HG03066 (cell line): Measurements from ENCODE around the gene KXD1.
"Not testable (repeated sequence)": the region's sequence is repeated elsewhere in the genome, so short reads cannot be mapped to it uniquely, and the experiment has no call there.

Experiments used
- ATAC-seq: cut with Tn5 transposase; IDR thresholded peaks from one replicate; pipeline ENCODE4 v1.9.1; 2021; ENCODE audit warnings: low read depth; ENCODE audit not compliant: unreplicated experiment

The KXD1 gene

DNA sequence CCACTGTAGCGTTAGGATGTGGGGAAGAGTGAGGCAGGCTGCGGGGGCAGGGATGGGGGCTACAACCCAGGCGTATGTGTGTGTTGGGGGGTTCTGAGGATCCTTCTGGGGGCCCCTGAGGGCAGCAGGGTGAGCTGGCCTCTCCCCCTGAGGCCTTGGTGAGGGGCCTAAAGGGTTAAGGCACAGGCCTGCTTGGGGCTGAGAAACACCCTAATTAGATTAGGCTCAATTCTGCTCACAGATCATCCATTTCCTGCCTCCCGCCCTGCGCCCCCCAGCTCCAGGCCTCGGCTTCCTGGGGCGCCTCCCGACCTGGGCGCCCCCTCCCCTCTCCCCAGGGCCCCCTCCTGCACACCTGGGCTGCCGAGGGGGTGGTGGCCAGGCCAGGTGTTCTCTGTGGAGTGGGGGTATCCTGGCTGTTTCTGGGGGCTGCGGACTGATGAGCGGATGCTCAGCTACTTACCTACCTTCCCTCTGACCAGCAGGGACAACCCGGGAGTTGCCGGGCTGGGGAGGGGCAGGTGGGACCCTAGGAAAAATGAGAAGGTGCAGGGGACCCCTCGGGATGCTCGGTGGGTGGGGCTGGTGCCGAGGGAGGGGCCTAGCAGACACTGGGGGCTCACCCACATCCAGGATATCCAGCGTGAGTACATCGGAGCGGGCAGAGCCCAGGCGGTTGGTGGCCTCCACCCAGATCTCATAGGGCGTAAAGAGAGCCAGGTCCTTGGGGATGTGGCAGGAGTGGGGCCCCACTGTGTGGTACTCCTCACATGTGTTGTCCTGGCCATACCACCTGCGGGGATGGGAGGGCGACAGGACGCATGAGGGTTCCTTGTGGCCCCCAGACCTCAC is 40.4 kb downstream of the KXD1 start:
- no peak for ATAC-seq

DNA sequence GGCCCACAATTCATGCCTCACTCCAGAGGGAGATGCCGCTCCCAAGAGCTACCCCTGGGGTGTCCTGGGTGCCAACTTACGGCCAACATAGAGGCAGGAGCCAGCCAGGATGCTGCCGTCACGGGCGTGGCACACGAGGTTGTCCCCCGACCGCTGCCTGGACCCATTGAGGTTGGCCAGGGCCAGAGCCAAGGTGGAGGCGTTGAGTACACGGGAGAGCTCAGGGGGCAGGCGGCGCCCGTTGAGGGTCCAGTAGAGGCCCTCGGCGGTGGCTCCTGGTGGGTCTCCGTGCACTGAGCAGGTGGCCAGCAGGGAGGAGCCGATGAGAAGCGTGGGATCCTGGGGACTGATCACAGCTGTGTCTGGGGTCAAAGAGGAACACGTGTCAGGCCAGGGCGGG is 41.8 kb downstream of the KXD1 start:
- no peak for ATAC-seq

DNA sequence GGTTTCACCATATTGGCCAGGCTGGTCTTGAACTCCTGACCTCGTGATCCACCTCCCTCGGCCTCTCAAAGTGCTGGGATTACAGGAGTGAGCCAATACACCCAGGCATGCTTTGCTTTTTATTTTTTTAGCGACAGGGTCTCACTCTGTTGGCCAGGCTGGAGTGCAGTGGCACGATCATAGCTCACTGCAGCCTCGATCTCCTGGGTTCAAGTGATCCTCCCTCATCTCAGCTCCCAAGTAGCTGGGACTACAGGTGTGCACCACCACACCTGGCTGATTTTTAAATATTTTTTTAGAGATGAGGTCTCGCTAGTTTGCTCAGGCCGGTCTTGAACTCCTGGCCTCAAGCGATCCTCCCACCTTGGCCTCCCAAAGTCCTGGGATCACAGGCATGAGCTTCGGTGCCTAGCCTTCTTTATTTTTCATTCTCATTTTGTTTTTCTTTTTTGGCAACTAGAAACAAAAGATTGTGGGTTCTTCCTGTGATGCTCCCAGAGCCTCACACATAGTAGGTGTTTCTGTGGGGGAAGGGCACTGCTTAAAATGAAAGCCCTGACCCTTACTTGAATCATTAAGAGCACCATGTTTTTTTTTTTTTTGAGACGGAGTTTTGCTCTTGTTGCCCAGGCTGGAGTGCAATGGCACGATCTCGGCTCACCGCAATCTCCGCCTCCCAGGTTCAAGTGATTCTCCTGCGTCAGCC is 43.2 kb downstream of the KXD1 start:
- not testable (repeated sequence) for ATAC-seq

DNA sequence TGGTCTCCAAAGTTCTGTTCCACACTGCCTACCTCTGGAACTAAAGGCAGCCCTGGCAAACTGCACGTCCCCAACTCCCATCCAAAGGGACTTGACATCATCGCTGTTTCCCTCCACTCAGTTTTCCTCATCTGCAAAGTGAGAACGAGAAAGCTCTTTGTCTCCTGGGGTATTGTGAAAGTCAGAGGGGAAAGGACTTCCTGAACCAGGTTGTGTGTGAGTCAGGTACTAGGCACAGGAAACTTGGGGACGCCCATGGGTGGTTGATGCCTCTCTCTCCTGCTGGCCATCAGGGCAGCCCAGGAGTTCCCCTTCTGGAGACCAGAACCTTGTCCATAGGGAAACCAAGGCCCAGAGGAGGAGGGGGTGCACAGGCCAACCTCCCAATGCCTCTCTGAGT is 44.2 kb downstream of the KXD1 start:
- no peak for ATAC-seq

DNA sequence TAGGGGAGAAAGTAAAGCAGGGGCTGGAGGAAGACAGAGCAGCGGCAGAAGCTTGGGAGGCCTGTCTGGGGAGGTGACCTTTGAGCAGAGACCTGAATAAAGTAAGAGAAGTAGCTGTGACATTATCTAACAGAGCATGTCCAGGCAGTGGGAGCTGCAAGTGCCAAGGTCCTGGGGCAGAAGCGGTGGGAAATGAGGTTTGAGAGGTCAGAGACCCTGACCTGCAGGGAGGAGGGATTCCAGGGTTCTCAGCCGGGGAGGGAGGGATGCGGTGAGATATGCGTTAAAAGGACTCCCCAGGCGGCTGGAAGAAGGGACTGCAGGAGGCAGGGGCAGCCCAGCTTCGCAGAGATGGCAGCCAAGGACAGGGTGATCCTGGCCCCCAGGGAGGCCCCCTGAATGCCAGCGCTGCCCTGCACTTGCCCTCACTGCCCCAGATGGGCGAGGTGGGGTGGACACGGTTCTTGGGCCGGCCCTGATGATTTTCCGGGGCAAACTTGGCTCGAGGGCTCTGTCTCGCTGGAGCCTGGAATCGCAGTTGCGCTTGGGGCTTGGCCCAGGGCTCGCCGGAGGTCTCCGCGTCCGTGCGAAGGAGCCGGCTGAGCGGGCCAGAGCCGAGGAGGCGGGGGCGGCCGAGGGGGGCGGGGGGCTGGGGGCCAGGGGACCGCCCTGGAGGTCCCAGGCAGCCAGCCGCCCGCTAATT is 45.7 kb downstream of the KXD1 start:
- ATAC-seq, result no peak

DNA sequence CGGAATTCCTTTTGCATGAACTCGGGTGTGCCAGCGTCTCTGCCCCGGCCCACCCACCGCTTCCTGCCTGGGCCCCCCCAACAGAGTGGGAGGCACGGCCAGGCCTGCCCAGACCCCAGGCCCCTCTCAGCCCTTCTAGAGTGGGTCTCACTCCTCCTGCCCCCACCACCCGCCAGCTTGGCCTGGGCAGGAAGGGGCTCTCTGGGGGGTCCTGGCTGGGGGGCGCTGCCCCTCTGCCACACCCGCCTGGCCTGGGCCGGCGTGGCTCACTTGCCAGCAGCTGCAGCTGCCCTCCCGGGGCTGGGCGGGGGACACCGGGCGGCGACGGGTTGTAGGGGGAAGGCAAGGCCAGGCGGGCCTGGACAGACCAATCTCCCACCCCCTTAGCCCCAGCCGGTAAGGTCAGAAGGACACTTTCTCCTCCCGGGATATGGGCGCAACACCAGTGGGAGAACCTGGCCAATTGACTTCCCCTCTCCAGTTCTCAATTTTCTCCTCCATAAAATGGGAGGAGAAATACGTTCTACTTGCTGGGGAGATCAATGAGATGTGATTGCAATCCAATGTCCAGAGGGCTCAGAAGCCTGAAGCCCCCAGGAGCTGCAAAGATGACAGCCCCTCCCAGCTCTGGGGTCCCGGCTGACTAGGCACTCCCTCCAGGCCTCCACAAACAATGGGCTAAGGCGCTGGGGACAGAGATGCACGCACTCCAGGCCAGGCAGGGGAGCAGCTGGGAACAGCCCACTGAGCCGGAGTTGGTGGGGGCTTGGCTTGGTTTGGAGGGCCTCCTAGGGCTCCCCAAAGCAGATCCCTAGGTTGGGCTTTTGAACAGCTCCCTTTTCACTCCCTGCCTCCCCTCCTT is 46.5 kb downstream of the KXD1 start:
- ATAC-seq, result no peak

DNA sequence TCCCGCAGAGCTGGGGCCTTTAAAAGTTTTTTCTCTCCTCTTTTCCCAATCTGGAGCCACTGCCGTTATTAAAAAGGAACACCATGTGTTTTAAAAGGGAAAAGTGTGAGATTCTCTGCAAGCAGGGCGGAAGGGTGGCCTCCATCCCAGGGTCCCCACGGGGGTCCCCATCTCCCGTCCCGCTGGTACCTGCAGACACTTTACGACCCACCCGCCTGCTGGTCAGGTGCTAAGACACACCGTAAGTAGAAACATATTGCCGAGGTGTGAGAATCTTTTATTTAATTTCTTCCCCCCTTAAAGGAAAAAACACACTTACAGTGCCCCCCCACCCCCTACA is 47.1 kb downstream of the KXD1 start:
- ATAC-seq, result no peak

DNA sequence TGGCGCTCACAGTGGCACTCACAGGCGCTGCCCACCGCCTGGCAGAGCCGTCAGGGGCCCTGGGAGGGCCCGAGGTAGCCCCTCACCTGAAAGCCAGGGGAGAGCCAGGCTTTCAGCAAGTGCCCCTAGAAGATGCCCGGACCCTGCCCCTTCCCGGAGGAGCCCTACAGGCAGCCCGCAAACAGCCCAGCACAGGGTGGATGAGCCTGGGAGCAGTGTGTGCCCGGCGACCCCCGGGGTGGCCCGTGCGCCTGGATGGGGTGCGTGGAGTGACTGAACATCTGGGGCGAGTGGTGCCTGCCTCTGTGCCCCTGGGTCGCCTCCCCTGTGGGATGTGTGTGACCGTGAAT is 47.5 kb downstream of the KXD1 start:
- no peak for ATAC-seq

DNA sequence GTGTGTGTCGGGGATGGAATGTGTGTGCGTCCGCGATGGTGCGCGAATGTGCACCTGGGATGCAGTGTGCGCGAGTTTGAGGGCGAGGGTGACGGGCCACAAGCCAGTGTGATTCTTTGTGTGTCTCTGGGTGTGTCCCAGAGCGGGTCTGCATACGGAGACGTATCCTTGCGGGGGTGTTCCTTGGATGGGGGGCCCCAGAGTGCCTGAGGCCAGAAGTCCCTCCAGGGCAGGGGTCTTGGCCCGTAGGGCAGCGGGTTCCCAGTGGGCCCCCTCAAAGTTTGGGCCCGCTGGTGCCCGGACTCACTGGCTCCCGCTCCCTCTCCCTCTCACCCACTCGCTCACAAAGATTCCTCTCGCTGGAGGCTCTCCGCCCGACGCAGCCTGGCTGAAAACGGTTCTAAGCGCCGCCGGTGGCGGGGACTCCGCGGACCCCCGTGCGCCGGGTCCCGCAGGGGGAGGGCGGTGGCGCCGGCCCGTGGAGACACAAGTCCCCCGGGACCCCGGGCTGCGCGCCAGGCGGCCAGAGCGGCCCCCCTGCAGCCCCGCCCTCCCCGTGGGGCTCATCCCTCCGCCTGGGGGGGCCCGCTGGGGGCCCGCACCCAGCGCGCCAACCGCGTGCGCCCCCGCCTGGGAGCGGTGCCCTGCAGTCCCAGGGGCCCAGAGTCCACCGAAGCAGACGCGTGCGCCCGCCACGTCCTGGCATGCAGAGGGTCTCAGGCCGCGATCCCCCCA is 48.0 kb downstream of the KXD1 start:
- ATAC-seq, result no peak

DNA sequence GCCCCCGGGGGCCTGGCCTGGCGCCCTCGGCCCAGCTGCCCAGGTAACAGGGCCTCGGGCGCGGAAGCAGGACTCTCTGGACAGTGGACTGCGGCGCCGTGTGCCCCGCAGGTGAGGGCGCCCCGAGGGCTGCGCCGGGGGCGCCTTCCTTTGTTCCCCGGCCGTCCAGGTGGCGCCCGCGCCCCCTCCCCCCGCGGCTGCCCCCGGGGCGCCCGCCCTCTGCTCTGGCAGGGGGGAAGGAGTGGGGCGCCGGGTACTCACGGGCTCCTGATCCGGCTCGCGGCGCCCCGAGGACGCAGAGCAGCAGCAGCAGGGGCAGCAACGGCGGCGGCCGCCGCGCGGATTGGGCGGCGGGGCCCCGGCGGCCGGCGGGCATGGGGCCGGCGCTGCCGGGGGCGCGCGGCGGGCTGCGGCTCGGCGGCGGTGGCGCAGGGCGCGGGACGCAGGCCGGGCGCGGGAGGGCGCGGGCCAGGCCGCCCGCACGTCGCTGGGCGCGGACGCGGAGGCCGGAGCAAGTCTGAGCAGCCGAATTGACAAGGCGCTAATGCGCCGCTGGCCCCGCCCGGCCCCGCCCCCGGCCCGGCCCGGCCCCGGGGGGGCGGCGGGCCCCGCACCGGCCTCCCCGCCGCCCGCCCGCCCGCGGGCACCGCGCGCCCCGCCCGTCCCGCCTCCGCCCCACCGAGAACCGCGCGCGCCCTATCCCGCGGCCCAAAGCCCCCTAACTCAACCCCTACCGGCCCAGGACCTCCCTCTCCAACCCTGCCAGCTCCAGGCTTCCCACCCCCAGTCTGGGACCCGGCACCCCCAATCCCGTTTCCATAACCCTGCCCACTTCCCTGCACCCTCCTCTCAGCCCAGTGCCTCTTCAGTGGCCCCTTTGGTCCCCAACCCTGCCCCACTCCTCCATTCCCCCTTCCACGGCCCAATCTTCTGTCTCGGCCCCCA is 48.9 kb downstream of the KXD1 start, which contains the start of gene CRLF1:
Gene CRLF1 (minus strand): TSS at position 519 of the 945 bp plus-strand sequence. CDS start 143 bp downstream, at position 376.
- no peak for ATAC-seq

DNA sequence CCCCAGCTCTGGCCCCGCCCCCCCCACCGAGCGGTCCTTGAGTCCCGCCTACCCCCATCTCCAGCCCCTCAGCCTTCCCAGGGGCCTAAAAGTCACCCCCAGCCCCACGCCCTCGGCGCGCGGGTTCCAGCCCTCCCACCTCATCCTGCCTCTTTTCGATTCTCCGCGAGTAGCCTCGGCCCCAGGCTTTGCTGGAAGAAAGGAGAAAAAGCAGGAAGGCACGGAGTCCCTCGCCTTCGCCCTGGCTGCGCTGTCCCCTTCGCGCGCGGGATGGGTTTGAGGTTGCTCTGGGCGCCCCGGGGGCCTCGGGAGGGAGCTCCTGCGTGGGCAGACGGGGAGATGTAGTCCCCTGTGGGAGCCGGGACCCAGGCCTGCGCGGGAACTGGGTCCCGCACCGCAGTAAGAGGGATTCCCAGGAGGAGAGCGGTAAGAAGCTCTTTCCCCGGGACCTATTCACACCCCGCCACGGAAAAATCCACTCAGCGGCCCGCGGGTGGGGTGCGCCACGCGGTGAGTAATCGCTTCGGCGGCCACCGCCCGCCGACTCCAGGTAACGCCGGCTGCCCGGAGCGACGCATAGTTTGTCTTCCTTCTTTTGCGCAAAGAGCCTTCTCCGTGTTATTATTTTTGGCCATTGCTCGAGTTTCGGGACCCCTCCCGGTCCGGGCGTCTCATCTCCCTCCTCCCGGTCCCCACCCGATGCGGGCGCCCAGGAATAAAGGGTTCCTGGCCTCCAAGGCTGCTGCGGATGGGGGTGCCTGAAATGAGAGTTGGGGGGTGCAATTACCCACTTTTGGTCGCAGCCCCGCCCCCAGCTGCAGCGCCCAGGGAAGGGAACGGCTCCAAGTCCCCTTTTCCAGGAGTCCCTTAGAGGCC is 49.8 kb downstream of the KXD1 start:
- no peak for ATAC-seq

DNA sequence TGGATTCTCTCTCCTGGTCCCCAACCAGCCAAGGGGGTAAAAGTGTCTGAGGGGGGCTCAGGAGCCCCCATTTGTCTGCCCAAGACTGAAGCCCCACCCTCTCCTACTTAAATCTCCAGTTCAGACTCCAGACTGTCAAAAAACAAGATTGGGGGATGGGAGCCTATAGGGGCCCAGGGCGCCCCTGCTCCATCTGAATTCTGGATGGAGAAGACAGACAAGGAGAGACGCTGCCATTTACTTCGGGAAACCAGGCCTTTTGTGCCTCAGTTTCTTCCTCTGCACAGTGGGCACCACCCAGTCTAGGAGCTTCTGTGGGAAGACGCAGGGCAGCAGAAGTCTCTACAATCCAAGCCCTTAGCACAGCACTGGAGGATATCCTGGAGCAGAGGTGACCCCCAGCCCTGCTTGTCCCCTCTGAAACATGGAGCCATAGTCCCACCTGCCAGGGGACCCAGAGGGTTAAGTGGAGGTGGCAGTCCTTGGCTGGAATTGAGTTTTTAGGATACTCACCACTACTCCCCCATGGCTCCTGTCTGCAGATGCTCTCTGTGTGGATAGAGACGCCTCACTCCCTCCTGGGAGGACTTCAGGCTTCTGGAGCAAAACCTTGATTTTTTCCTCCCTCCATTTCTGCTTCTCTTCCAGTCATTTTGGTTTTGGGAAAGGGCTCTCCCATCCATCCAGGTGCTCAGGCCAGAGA is 50.6 kb downstream of the KXD1 start:
- no peak for ATAC-seq

DNA sequence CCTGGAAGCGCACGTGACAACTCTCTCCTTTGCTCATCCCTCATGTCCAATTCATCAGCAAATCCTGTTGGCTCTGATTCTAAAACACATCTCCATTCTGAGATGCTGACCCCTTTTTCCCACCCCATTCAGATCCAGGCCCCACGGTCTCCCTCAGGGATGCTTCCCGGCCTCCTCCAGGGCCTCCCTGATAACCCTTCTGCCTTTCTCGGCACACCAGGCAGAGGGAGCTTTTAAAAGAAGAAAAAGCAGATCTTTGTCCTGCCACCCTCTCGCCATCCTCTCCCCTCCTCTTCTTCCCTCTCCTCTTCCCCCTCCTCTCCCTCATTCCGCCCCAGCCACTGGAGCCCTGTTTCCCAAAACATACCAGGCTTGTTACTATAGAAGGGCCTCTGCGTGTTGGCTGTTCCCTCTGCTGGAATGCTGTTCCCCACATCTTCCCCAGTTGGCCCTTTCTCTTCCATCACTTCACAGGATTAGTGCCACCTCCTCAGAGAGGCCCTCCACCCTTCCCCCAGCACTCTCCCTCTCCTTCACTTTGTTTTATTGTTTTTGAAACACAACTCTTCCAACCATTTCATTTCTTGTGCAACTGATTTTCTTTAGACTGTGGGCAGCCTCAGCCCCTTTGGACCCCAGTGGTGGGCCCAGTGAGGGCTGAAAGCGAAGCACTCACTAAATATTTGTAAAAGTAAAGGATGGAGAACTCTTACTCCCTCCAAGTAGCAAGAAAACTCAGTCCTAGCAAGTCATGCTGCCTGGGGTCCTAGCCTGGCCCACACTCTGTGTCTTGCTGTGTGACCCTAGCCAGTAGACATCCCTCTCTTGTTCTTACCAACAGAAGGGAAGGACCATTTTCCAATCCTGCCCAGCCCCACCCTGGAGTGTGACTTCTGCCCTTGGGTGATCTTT is 51.4 kb downstream of the KXD1 start:
- ATAC-seq, result no peak

DNA sequence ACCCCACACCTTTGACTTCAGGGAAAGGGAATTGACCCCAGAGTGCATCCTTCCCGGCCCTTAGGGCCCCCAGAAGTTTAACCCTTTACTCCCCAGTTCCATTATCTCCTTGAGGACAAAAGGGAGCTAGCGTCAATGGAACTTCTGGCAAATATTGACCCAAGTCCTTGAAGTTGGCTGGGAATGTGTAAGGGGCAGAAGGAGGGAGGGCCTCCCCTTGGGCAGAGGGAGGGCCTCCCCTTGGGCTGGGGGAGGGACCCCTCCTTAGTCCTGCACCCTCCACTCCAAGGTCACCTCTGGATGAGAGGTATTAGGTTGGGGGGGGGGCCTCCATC is 52.0 kb downstream of the KXD1 start:
- ATAC-seq, result no peak

DNA sequence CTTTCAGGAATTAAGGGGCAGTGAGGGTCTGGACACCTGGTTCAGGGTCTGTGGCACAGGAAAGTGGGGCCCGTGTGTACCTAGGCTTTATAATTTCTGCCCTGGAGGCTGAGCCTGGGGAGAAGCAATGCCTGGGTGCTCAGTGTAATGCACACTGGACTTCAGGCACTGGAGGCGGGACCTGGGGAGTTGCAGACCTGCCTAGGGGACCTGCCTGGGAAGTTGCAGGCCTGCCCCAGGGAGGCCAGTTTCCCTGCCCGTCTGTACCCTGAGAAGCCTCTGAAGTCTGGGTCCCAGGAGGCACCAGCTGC is 52.5 kb downstream of the KXD1 start:
- ATAC-seq, result no peak

DNA sequence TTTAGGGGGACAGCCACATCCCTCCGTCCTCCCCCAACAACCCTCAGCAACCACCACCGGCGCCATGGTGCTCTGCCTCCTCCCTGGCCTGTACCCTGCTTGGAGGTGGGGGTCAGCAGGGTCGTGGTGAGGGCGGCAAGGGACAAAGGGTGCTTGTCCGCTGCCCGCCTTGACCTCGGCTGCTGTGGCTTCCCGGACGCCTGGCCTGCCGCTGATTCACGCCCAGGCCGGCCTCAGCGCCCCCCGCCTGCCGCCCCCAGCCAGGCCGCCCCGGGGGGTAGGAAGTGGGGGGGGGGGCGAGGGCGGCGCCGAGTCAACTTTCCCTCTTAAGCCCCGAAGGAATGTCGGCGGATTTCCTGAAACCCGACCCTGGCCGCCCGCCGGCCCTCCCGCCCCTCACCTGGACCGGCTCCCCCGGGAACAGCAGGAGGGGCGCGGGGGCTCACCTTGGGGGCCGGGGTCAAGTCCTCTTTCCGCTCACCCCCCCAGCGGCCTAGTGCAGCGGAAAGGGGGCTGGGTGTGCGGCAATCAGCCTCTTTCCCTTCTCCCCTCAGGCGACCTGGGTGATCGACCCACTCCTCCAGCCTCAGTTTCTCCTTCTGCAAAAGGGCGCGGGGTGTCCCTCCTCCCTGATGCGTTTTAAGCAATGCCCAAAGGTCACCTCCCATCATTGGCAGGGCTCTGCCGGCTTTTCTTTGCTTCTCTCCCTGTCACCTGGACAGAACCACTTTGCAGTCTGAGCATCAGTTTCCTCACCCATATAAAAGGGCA is 53.1 kb downstream of the KXD1 start:
- no peak for ATAC-seq
